PC-9 (cell line): ENCODE data around the gene MAL. TPM values are rescaled to one million over a fixed set of nuclear protein-coding genes. Genes with fewer than 3 reads are reported as not detected.

Experiments used
- BruUV-seq: library from RNA; stranded (reverse); fragments of 400-500 nt; replicated peaks from 2 replicates; lab custom pipeline; 2021; lab: Mats Ljungman, UMichigan
- CTCF ChIA-PET: fragments of 300-600 bp; sonication (Branson Sonifier 250); formaldehyde crosslinking; loops from one replicate; lab custom pipeline; 2022; ENCODE audit warnings: antibody characterized with exemption; lab: Charles Lee
- POLR2A ChIA-PET: fragments of 300-600 bp; sonication (Branson Sonifier 250); formaldehyde crosslinking; loops from one replicate; lab custom pipeline; 2022; ENCODE audit warnings: antibody characterized with exemption; ENCODE audit not compliant: unreplicated experiment; lab: Charles Lee
- DNase-seq, 2 experiments: peaks; one replicate each; pipeline versions ENCODE4 v3.0.0 to v3.0.0-alpha.2; 2015 to 2022; ENCODE audit warnings: mixed read lengths in 1 of 2
- H2AFZ ChIP-seq: fragments of 200-600 bp; sonication (generic); 2 replicates; pipeline ENCODE4 v1.8.1; 2017; ENCODE audit warnings: antibody characterized with exemption
- H3F3A ChIP-seq: fragments of 200-600 bp; sonication (generic); 2 replicates; pipeline ENCODE4 v1.8.1; 2017; ENCODE audit warnings: antibody characterized with exemption, mild to moderate bottlenecking, low read depth; ENCODE audit not compliant: insufficient read depth
- H3K27ac ChIP-seq: fragments of 200-600 bp; sonication (generic); 2 replicates; pipeline ENCODE4 v1.6.1; 2016; ENCODE audit warnings: mixed run types
- H3K27me3 ChIP-seq: fragments of 200-600 bp; sonication (generic); 2 replicates; pipeline ENCODE4 v1.6.1; 2016; ENCODE audit warnings: low read depth, mixed run types; ENCODE audit not compliant: insufficient read depth
- H3K36me3 ChIP-seq: fragments of 200-600 bp; sonication (generic); 2 replicates; pipeline ENCODE4 v1.6.1; 2016; ENCODE audit warnings: low read depth, mixed run types
- H3K4me1 ChIP-seq: fragments of 200-600 bp; sonication (generic); replicated peaks from 2 replicates; pipeline ENCODE4 v1.6.1; 2016; ENCODE audit warnings: mixed run types; ENCODE audit not compliant: insufficient read depth
- H3K4me2 ChIP-seq: fragments of 200-600 bp; sonication (generic); 2 replicates; pipeline ENCODE4 v1.6.1; 2017; ENCODE audit warnings: mixed run types
- H3K4me3 ChIP-seq: fragments of 200-600 bp; sonication (generic); 2 replicates; pipeline ENCODE4 v1.6.1; 2016; ENCODE audit warnings: mixed run types
- H3K79me2 ChIP-seq: fragments of 200-600 bp; sonication (generic); 2 replicates; pipeline ENCODE4 v1.6.1; 2017; ENCODE audit warnings: low read depth, mixed run types
- H3K9me2 ChIP-seq: fragments of 200-600 bp; sonication (generic); 2 replicates; pipeline ENCODE4 v1.8.1; 2017; ENCODE audit warnings: mild to moderate bottlenecking; ENCODE audit not compliant: insufficient read depth
- H3K9me3 ChIP-seq: fragments of 200-600 bp; sonication (generic); 2 replicates; pipeline ENCODE4 v1.8.1; 2016; ENCODE audit warnings: low read depth; ENCODE audit not compliant: insufficient read depth
- H4K20me1 ChIP-seq: fragments of 200-600 bp; sonication (generic); 2 replicates; pipeline ENCODE4 v1.8.1; 2017; ENCODE audit not compliant: insufficient read depth
- CTCF ChIP-seq: fragments of 200-600 bp; sonication (generic); conservative IDR thresholded peaks from 2 replicates; pipeline ENCODE4 v1.6.1; 2017; ENCODE audit warnings: mixed run types, antibody characterized with exemption, mild to moderate bottlenecking, moderate library complexity
- EZH2 ChIP-seq: fragments of 200-600 bp; sonication (generic); IDR thresholded peaks from 2 replicates; pipeline ENCODE4 v1.8.0; 2017; ENCODE audit warnings: antibody characterized with exemption, low read depth
- intact Hi-C: fragments of 100-400 bp; cut with micrococcal nuclease; formaldehyde crosslinking; loops from one replicate; pipeline ENCODE4 v1.10.0; 2022; ENCODE audit not compliant: unreplicated experiment
- total RNA-seq: library from RNA; stranded (reverse); gene quantifications from 2 replicates; pipeline ENCODE4 v1.2.3, GENCODE V29; 2021

MAL gene
- total RNA-seq, 1 experiment from 2014 or later: 146 TPM

- no peaks in the 10 kb centered on the region for H3K79me2 ChIP-seq
- no peaks in the 10 kb centered on the region for H3K9me2 ChIP-seq
- peak in 1 of 2 experiments; percentile 28 for DNase-seq
- H3F3A ChIP-seq: peaks cover 10% of the 10 kb centered on the region; the same call in 1 of the 2 replicates
- H3K9me3 ChIP-seq: no peaks in the 10 kb centered on the region
- no peaks in the 10 kb centered on the region for H4K20me1 ChIP-seq
- H3K27me3 ChIP-seq: no peaks in the 10 kb centered on the region
- no peak overlapping the region for H2AFZ ChIP-seq
- no TSS peak for BruUV-seq
- peaks cover 24% of the 10 kb centered on the region for H3K4me1 ChIP-seq
- H3K4me2 ChIP-seq: no peak overlapping the region
- POLR2A ChIA-PET: no interaction called here
- TF ChIP-seq CTCF: no peak
- no peak for TF ChIP-seq EZH2
- CTCF ChIA-PET: interaction anchor here (1.4 kb wide), 1 partner anchor 49 kb away, joined by 4 read pairs; no protein-coding TSS in a partner anchor
- intact Hi-C loops: no loop called here
- H3K36me3 ChIP-seq: no peaks in the 10 kb centered on the region
- no peak overlapping the region for H3K4me3 ChIP-seq
- no peak overlapping the region for H3K27ac ChIP-seq
Measured at GRCh38 chr2:95072424-95072823, 46.9 kb downstream of the MAL start.

GRCh38 chr2:95073856-95074662 lies 48.6 kb downstream of the MAL start:
- POLR2A ChIA-PET: no interaction called here
- Histone ChIP-seq H4K20me1 (no peaks in the 10 kb centered on the region), H3K4me3 (no peak overlapping the region), H3K9me2 (no peaks in the 10 kb centered on the region), H3K4me1 (peaks cover 28% of the 10 kb centered on the region), H3K79me2 (no peaks in the 10 kb centered on the region), H3F3A (peaks cover 22% of the 10 kb centered on the region), H3K4me2 (no peak overlapping the region), H2AFZ (no peak overlapping the region), H3K36me3 (no peaks in the 10 kb centered on the region), H3K27me3 (no peaks in the 10 kb centered on the region), H3K9me3 (no peaks in the 10 kb centered on the region), H3K27ac (no peak overlapping the region)
- TF ChIP-seq EZH2: no peak
- TF ChIP-seq CTCF: no peak
- intact Hi-C loops: no loop called here
- CTCF ChIA-PET: interaction anchor here (0.6 to 1.5 kb wide), 4 partner anchors 10 to 51 kb away, joined by 3 to 4 read pairs (median 3); no protein-coding TSS in a partner anchor
- no TSS peak for BruUV-seq
- DNase-seq: peak in 1 of 2 experiments; percentile 34

- H3K9me2 ChIP-seq: no peaks in the 10 kb centered on the region
- ChIA-PET POLR2A (no interaction called here), CTCF (interaction anchor here (0.6 to 5.8 kb wide), 3 partner anchors 11 to 52 kb away, joined by 3 to 62 read pairs (median 3); no protein-coding TSS in a partner anchor)
- no peak overlapping the region for H3K4me3 ChIP-seq
- H3K4me2 ChIP-seq: no peak overlapping the region
- H3K27me3 ChIP-seq: no peaks in the 10 kb centered on the region
- H3K9me3 ChIP-seq: no peaks in the 10 kb centered on the region
- no peak overlapping the region for H3K27ac ChIP-seq
- peaks cover 24% of the 10 kb centered on the region for H3F3A ChIP-seq
- intact Hi-C loops: no loop called here
- H3K79me2 ChIP-seq: no peaks in the 10 kb centered on the region
- peaks cover 28% of the 10 kb centered on the region for H3K4me1 ChIP-seq
- BruUV-seq: no TSS peak
- DNase-seq: peak in 1 of 2 experiments; percentile 29
- H2AFZ ChIP-seq: no peak overlapping the region
- no peak for TF ChIP-seq CTCF
- no peak for TF ChIP-seq EZH2
- no peaks in the 10 kb centered on the region for H3K36me3 ChIP-seq
- H4K20me1 ChIP-seq: no peaks in the 10 kb centered on the region
Measured at GRCh38 chr2:95074663-95075439, 49.3 kb downstream of the MAL start.
